Nephron (organoid): ENCODE measurements around the gene ITGAX.

ENCODE experiments used
- H3K27ac Mint-ChIP-seq, 3 experiments: 2 replicates each; pipeline ENCODE4 v1.8.0; 2020; ENCODE audit warnings: mixed read lengths in 3 of 3, mild to moderate bottlenecking in 2 of 3, moderate library complexity in 1 of 3
- H3K27me3 Mint-ChIP-seq: 2 replicates; pipeline ENCODE4 v1.8.0; 2021; ENCODE audit warnings: low read depth, mild to moderate bottlenecking, moderate library complexity, mixed read lengths
- H3K36me3 Mint-ChIP-seq: 2 replicates; pipeline ENCODE4 v1.8.0; 2020; ENCODE audit warnings: low read depth, mixed read lengths
- H3K4me1 Mint-ChIP-seq: 2 replicates; pipeline ENCODE4 v1.8.0; 2020; ENCODE audit warnings: mixed read lengths
- H3K4me3 Mint-ChIP-seq, 3 experiments: 2 replicates each; pipeline ENCODE4 v1.8.0; 2020; ENCODE audit warnings: mild to moderate bottlenecking in 3 of 3, mixed read lengths in 3 of 3, moderate library complexity in 2 of 3
- H3K9me3 Mint-ChIP-seq: 2 replicates; pipeline ENCODE4 v1.8.0; 2020; ENCODE audit warnings: mixed read lengths
- TF ChIP-seq, protein P1 (sequence below), 3 experiments: fragments of 200-600 bp; sonication (generic); IDR thresholded peaks; one replicate each; pipeline ENCODE4 v1.5.0; 2021; ENCODE audit warnings: antibody characterized with exemption in 3 of 3; ENCODE audit not compliant: unreplicated experiment in 3 of 3

ITGAX gene

DNA sequence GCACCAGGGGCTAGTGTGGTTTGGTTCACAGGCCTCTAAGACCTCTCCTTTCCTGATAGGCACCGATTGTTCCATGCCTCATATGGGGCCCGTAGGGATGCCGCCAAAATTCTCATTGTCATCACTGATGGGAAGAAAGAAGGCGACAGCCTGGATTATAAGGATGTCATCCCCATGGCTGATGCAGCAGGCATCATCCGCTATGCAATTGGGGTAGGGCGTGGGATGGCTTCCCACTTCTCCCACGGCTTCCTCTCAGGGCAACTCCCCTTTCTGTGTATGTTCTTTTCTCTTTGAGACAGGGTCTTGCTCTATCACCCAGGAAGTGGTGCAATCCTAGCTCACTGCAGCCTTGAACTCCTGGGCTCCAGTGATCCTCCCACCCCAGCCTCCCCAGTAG, 5.3 kb downstream of the ITGAX start:
- no peaks in the 10 kb centered on the region for H3K27me3 Mint-ChIP-seq
- H3K4me1 Mint-ChIP-seq: peaks cover 12% of the 10 kb centered on the region

DNA sequence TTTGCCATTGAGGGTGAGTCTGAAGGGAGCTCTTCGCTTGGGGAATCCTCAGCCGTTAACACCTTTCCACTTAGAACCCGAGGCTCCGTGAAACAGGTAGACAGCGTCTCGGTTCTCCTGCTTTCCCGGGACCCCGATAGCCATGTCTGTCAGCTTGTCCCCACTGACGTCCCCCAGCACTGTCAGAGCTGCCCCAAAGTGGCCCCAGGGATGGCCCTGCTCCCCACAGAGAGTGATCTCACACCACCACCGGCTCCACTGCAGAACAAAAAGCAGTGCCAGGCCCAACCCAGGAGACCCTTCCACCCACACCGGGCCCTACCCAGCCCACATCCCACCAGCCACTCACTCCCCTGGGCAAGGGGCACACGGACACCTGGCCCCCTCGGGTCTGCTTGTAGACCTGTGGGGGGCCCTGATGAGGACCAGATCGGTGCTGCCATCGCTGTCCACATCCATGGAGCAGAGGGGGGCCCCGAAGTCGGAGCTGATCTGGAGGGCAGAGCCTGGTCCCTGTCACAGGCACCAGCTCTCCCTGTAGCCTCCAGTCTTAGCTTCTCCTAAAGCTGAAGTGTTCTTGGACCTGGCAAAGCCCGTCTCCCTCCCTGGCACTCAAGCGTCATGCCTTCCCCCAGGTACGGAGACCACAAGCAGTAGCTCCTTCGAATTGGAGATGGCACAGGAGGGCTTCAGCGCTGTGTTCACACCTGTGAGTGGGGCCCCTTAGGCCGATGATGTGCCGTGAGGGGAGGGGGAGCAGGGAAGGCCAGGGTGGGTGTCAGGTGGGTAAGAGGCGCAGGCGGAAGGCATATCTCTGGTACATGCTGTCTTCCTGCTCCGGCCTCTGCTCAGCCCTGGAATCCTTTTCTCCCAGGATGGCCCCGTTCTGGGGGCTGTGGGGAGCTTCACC, 6.5 kb downstream of the ITGAX start:
- Mint-ChIP-seq H3K9me3 (no peaks in the 10 kb centered on the region), H3K36me3 (no peaks in the 10 kb centered on the region), H3K4me3 (no peak overlapping the region), H3K4me1 (peaks cover 9% of the 10 kb centered on the region), H3K27ac (no peak overlapping the region), H3K27me3 (no peaks in the 10 kb centered on the region)
- TF ChIP-seq, protein P1, sequence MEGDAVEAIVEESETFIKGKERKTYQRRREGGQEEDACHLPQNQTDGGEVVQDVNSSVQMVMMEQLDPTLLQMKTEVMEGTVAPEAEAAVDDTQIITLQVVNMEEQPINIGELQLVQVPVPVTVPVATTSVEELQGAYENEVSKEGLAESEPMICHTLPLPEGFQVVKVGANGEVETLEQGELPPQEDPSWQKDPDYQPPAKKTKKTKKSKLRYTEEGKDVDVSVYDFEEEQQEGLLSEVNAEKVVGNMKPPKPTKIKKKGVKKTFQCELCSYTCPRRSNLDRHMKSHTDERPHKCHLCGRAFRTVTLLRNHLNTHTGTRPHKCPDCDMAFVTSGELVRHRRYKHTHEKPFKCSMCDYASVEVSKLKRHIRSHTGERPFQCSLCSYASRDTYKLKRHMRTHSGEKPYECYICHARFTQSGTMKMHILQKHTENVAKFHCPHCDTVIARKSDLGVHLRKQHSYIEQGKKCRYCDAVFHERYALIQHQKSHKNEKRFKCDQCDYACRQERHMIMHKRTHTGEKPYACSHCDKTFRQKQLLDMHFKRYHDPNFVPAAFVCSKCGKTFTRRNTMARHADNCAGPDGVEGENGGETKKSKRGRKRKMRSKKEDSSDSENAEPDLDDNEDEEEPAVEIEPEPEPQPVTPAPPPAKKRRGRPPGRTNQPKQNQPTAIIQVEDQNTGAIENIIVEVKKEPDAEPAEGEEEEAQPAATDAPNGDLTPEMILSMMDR (IDR thresholded peaks at IDR 0.05; ENCODE audit: unreplicated experiment in 3 of 3): no peak

More for the DNA sequence above, 5.3 kb downstream of the ITGAX start:
- TF ChIP-seq, protein P1 (IDR thresholded peaks at IDR 0.05; ENCODE audit: unreplicated experiment in 3 of 3): no peak
- Mint-ChIP-seq H3K9me3 (no peaks in the 10 kb centered on the region), H3K36me3 (no peaks in the 10 kb centered on the region), H3K4me3 (no peak overlapping the region), H3K27ac (no peak overlapping the region)

DNA sequence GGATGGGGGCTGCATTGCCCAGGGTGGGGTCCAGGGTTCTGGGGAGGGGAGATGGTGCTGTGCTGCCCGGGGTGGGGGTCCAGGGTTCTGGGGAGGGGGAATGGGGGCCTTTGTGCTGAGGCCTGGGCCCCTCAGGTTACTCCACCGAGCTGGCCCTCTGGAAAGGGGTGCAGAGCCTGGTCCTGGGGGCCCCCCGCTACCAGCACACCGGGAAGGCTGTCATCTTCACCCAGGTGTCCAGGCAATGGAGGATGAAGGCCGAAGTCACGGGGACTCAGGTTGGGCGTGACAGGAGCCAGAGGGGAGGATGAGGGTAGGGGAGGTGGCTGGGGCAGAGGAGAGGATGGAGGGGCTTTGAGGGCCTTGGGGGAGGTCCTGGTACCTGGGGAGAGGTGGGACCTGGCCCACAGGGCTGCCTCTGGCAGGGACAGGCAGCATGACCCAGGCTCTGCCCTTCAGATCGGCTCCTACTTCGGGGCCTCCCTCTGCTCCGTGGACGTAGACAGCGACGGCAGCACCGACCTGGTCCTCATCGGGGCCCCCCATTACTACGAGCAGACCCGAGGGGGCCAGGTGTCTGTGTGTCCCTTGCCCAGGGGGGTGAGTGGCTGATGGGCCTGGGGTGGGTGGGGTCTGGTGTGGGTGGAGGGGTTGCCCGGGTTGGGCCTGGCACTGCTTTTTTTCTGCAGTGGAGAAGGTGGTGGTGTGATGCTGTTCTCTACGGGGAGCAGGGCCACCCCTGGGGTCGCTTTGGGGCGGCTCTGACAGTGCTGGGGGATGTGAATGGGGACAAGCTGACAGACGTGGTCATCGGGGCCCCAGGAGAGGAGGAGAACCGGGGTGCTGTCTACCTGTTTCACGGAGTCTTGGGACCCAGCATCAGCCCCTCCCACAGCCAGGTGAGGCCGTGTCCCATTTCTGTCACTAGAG, 7.8 kb downstream of the ITGAX start:
- no peak overlapping the region for H3K4me3 Mint-ChIP-seq
- H3K9me3 Mint-ChIP-seq: no peaks in the 10 kb centered on the region
- peaks cover 4% of the 10 kb centered on the region for H3K4me1 Mint-ChIP-seq
- no peaks in the 10 kb centered on the region for H3K36me3 Mint-ChIP-seq
- H3K27me3 Mint-ChIP-seq: no peaks in the 10 kb centered on the region
- TF ChIP-seq, protein P1 (IDR thresholded peaks at IDR 0.05; ENCODE audit: unreplicated experiment in 3 of 3): no peak
- H3K27ac Mint-ChIP-seq: no peak overlapping the region

DNA sequence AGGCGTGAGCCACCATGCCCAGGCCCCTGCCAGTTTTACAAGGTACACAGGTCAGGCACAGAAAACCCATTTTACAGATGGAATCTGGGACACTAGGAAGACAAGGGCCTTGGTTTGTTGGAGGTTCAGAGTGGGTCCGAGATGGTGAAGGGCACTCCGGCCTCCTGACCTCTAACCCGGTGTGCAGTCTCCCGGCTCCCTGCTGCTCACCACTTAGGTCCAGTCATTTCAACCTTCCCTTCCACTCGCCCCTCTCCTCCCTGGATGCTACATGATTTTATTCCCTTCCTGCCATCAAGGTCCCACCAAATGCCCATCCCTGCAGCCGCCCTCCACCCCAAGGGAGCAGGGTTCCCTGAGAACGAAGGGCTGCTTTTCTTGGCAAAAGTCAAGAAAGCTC, 8.7 kb downstream of the ITGAX start:
- H3K27me3 Mint-ChIP-seq: no peaks in the 10 kb centered on the region
- no peak overlapping the region for H3K4me3 Mint-ChIP-seq
- no peak overlapping the region for H3K27ac Mint-ChIP-seq

DNA sequence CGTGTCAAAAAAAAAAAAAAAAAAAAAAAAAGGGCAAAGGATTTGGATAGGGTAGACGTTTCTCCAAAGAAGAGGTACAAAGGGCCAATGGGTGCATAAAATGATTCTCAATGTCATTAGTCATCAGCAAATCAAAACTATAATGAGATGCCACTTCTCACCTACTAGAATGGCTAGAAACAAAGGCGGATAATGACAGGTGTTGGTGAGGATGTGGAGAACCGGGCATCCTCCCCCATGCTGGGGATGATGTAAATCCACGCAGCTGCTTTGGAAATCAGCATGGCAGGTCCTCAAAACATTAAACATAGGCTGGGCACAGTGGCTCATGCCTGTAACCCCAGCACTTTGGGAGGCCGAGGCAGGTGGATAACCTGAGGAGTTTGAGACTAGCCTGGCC, 9.4 kb downstream of the ITGAX start:
- Mint-ChIP-seq H3K27me3 (no peaks in the 10 kb centered on the region), H3K9me3 (no peaks in the 10 kb centered on the region), H3K36me3 (no peaks in the 10 kb centered on the region), H3K4me1 (no peaks in the 10 kb centered on the region), H3K27ac (no peak overlapping the region), H3K4me3 (no peak overlapping the region)
- TF ChIP-seq, protein P1 (IDR thresholded peaks at IDR 0.05; ENCODE audit: unreplicated experiment in 3 of 3): no peak

More for the DNA sequence above, 8.7 kb downstream of the ITGAX start:
- Mint-ChIP-seq H3K36me3 (no peaks in the 10 kb centered on the region), H3K4me1 (no peaks in the 10 kb centered on the region), H3K9me3 (no peaks in the 10 kb centered on the region)
- TF ChIP-seq, protein P1 (IDR thresholded peaks at IDR 0.05; ENCODE audit: unreplicated experiment in 3 of 3): no peak
